Panc1 (cell line): ENCODE data around the gene ANTXR1. TPM values are rescaled to one million over a fixed set of nuclear protein-coding genes. Genes with fewer than 3 reads are reported as not detected.

Source experiments
- ATAC-seq: fragments of 200-7000 bp; cut with Tn5 transposase; 2 replicates; pipeline ENCODE4 v1.9.1; 2020; ENCODE audit warnings: mild to moderate bottlenecking, moderate library complexity
- BruUV-seq: library from RNA; stranded (reverse); fragments of 400-500 nt; replicated peaks from 2 replicates; lab custom pipeline; 2021; lab: Mats Ljungman, UMichigan
- CTCF ChIA-PET: fragments of 300-600 bp; sonication (Branson Sonifier 250); formaldehyde crosslinking; loops from one replicate; lab custom pipeline; 2022; ENCODE audit warnings: antibody characterized with exemption; lab: Charles Lee
- POLR2A ChIA-PET: fragments of 300-600 bp; sonication (Branson Sonifier 250); formaldehyde crosslinking; loops from one replicate; lab custom pipeline; 2022; ENCODE audit warnings: antibody characterized with exemption; lab: Charles Lee
- DNase-seq: peaks from one replicate; pipeline ENCODE4 v3.0.0-alpha.2; 2010; ENCODE audit warnings: low read depth, low spot score
- H3K27ac ChIP-seq: 2 replicates; pipeline ENCODE4 v1.5.1; 2011; ENCODE audit warnings: mild to moderate bottlenecking, low read length, inconsistent platforms
- H3K27me3 ChIP-seq: fragments of 200-500 bp; sonication (Bioruptor generic); 2 replicates; pipeline ENCODE4 v1.6.0; 2014; ENCODE audit warnings: low read length, inconsistent platforms; ENCODE audit not compliant: control insufficient read depth, insufficient read depth
- H3K36me3 ChIP-seq: fragments of 200-500 bp; sonication (Bioruptor generic); 2 replicates; pipeline ENCODE4 v1.5.1; 2014; ENCODE audit warnings: inconsistent platforms, mild to moderate bottlenecking, low read length, moderate library complexity; ENCODE audit not compliant: control insufficient read depth, insufficient read depth
- H3K4me1 ChIP-seq: 2 replicates; pipeline ENCODE4 v1.5.1; 2011; ENCODE audit warnings: inconsistent platforms, mild to moderate bottlenecking, low read length, moderate library complexity; ENCODE audit not compliant: control insufficient read depth, insufficient read depth
- H3K4me3 ChIP-seq, 2 experiments: 2 replicates each; pipeline ENCODE4 v1.5.1; 2011 to 2012; ENCODE audit warnings: low read depth in 2 of 2, low read length in 2 of 2, mild to moderate bottlenecking in 2 of 2, inconsistent platforms in 1 of 2, moderate library complexity in 1 of 2
- H3K9me3 ChIP-seq: fragments of 200-500 bp; sonication (Bioruptor generic); 2 replicates; pipeline ENCODE4 v1.5.1; 2014; ENCODE audit warnings: low read depth, mild to moderate bottlenecking, inconsistent platforms, low read length, moderate library complexity; ENCODE audit not compliant: control insufficient read depth, insufficient read depth
- POLR2AphosphoS5 ChIP-seq: IDR thresholded peaks from 2 replicates; pipeline ENCODE4 v1.6.1; 2012; ENCODE audit warnings: mild to moderate bottlenecking, low read depth, low read length, moderate library complexity
- SIN3A ChIP-seq: IDR thresholded peaks from 2 replicates; pipeline ENCODE4 v1.6.1; 2012; ENCODE audit warnings: low read depth, mild to moderate bottlenecking, low read length, moderate library complexity, borderline replicate concordance; ENCODE audit not compliant: insufficient read depth
- TCF7L2 ChIP-seq: IDR thresholded peaks from 2 replicates; pipeline ENCODE4 v1.6.1; 2011; ENCODE audit warnings: mild to moderate bottlenecking, low read depth, low read length, inconsistent platforms
- in situ Hi-C: cut with HindIII; loops from 2 replicates; pipeline ENCODE4 v1.10.0; 2016; ENCODE audit warnings: low sequenced_read_pairs, low pct_unique_long_range_greater_than_20kb
- intact Hi-C: fragments of 100-400 bp; cut with micrococcal nuclease; formaldehyde crosslinking; loops from one replicate; pipeline ENCODE4 v1.10.0; 2022; ENCODE audit not compliant: unreplicated experiment
- total RNA-seq: library from RNA; stranded (reverse); gene quantifications from one replicate; pipeline ENCODE4 v1.2.1, GENCODE V29; 2021; ENCODE audit not compliant: unreplicated experiment
- TF ChIP-seq, protein P1 (sequence below), 2 experiments: IDR thresholded peaks; 2 replicates each; pipeline ENCODE4 v1.6.1; 2011 to 2012; ENCODE audit warnings: low read depth in 2 of 2, control low read depth in 1 of 2, low read length in 1 of 2, mild to moderate bottlenecking in 1 of 2, moderate library complexity in 1 of 2; ENCODE audit not compliant: insufficient read depth in 1 of 2
- TF ChIP-seq, protein P2 (sequence below): fragments of 450-650 bp; IDR thresholded peaks from 2 replicates; pipeline ENCODE4 v1.5.1; 2017; ENCODE audit warnings: mild to moderate bottlenecking

Gene ANTXR1
- total RNA-seq, 1 experiment from 2014 or later, result 132 TPM

DNA sequence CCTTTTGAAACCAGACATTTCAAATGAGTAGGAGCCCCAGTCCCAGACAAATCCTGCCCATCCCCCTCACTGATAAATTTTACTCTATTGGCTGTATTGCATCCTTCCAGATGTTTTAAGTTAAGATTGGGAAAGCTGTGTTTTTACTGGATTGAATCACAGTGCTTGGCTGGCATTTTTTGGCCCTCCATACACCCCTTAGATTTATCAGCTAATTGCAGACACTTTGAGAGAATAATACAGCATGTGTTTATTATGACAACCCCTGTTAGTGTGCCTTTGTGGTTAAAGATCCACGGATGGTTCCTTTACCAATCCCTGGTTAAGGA is 74.9 kb downstream of the ANTXR1 start:
- Histone ChIP-seq H3K9me3 (no peaks in the 10 kb centered on the region), H3K4me3 (no peak overlapping the region), H3K4me1 (peaks cover 17% of the 10 kb centered on the region), H3K27ac (0 out of 2 replicates have a peak overlapping the region, but pooled peaks have one; percentile 9), H3K36me3 (peaks cover 2% of the 10 kb centered on the region; the same call in 1 of the 2 replicates), H3K27me3 (no peaks in the 10 kb centered on the region)
- DNase-seq (no peak), ATAC-seq (no peak)
- intact Hi-C loops (no loop called here), in situ Hi-C loops (no loop called here)
- TF ChIP-seq, protein P1, sequence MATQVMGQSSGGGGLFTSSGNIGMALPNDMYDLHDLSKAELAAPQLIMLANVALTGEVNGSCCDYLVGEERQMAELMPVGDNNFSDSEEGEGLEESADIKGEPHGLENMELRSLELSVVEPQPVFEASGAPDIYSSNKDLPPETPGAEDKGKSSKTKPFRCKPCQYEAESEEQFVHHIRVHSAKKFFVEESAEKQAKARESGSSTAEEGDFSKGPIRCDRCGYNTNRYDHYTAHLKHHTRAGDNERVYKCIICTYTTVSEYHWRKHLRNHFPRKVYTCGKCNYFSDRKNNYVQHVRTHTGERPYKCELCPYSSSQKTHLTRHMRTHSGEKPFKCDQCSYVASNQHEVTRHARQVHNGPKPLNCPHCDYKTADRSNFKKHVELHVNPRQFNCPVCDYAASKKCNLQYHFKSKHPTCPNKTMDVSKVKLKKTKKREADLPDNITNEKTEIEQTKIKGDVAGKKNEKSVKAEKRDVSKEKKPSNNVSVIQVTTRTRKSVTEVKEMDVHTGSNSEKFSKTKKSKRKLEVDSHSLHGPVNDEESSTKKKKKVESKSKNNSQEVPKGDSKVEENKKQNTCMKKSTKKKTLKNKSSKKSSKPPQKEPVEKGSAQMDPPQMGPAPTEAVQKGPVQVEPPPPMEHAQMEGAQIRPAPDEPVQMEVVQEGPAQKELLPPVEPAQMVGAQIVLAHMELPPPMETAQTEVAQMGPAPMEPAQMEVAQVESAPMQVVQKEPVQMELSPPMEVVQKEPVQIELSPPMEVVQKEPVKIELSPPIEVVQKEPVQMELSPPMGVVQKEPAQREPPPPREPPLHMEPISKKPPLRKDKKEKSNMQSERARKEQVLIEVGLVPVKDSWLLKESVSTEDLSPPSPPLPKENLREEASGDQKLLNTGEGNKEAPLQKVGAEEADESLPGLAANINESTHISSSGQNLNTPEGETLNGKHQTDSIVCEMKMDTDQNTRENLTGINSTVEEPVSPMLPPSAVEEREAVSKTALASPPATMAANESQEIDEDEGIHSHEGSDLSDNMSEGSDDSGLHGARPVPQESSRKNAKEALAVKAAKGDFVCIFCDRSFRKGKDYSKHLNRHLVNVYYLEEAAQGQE (IDR thresholded peaks at IDR 0.05; ENCODE audit: insufficient read depth in 1 of 2, low read depth in 2 of 2, low read length in 1 of 2), result no peak
- TF ChIP-seq SIN3A (no peak), POLR2AphosphoS5 (no peak), TCF7L2 (no peak)
- TF ChIP-seq, protein P2, sequence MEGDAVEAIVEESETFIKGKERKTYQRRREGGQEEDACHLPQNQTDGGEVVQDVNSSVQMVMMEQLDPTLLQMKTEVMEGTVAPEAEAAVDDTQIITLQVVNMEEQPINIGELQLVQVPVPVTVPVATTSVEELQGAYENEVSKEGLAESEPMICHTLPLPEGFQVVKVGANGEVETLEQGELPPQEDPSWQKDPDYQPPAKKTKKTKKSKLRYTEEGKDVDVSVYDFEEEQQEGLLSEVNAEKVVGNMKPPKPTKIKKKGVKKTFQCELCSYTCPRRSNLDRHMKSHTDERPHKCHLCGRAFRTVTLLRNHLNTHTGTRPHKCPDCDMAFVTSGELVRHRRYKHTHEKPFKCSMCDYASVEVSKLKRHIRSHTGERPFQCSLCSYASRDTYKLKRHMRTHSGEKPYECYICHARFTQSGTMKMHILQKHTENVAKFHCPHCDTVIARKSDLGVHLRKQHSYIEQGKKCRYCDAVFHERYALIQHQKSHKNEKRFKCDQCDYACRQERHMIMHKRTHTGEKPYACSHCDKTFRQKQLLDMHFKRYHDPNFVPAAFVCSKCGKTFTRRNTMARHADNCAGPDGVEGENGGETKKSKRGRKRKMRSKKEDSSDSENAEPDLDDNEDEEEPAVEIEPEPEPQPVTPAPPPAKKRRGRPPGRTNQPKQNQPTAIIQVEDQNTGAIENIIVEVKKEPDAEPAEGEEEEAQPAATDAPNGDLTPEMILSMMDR, result no peak
- ChIA-PET POLR2A (no interaction called here), CTCF (no interaction called here)
- BruUV-seq, result no TSS peak

DNA sequence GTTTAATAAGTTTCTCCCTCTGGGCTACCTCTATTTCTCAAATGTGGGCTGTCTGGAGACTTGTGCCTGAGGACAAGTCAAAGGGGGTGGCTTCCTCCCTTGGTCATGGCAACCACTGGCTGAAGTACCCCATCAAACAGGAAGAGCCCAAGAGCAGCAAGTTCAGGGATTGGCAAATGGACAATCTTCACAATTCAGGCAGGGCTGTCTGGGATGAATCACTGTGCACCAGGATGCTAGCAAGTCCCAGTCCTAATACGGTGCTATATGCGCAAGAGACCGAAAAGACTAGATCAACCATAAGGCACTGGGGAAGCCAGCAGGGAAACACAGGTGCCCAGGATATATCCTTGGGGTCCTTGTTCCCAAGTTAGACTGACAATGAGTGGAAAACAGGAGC is 75.5 kb downstream of the ANTXR1 start:
- Histone ChIP-seq H3K4me1 (peaks cover 11% of the 10 kb centered on the region), H3K36me3 (peaks cover 7% of the 10 kb centered on the region), H3K27me3 (no peaks in the 10 kb centered on the region), H3K9me3 (no peaks in the 10 kb centered on the region), H3K27ac (peak overlapping the region; percentile 60), H3K4me3 (no peak overlapping the region)
- in situ Hi-C loops, result no loop called here
- no peak for DNase-seq
- TF ChIP-seq, protein P1 (IDR thresholded peaks at IDR 0.05; ENCODE audit: insufficient read depth in 1 of 2, low read depth in 2 of 2, low read length in 1 of 2), result no peak
- TF ChIP-seq TCF7L2 (no peak), POLR2AphosphoS5 (no peak), SIN3A (no peak)
- TF ChIP-seq, protein P2, result no peak
- BruUV-seq, result no TSS peak
- intact Hi-C loops, result no loop called here
- ATAC-seq, result no peak
- ChIA-PET CTCF (no interaction called here), POLR2A (no interaction called here)
